ENCODE data around the gene JARID2. TPM values are rescaled to one million over a fixed set of nuclear protein-coding genes. Genes with fewer than 3 reads are reported as not detected.

The JARID2 gene
- total and polyA plus RNA-seq, 8 donors, result 2.4 to 6.7 (median 3.7) TPM

DNA sequence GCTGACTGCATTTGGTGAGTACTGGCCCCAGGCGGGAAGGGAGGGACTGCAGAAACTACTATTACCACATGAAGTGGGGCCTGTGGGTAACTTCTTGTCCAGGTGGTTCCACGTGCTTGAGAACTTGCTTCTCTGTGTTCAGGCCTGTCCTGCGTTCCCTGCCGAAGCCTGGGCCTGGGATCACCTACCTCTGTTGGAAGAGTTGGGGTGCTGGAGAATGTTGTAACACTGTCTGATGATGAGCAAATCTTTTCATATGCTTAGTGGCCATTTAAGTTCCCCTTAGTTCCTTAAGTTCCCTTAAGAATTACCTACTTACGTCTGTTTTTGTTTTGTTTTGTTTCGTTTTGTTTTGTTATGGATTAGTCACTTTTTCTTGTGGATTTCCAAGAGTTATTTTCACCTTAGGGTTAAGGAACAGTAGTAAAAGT lies 262.6 kb downstream of the JARID2 start:
- H3K27ac ChIP-seq, result no peak overlapping the region
- TF ChIP-seq, protein P1, sequence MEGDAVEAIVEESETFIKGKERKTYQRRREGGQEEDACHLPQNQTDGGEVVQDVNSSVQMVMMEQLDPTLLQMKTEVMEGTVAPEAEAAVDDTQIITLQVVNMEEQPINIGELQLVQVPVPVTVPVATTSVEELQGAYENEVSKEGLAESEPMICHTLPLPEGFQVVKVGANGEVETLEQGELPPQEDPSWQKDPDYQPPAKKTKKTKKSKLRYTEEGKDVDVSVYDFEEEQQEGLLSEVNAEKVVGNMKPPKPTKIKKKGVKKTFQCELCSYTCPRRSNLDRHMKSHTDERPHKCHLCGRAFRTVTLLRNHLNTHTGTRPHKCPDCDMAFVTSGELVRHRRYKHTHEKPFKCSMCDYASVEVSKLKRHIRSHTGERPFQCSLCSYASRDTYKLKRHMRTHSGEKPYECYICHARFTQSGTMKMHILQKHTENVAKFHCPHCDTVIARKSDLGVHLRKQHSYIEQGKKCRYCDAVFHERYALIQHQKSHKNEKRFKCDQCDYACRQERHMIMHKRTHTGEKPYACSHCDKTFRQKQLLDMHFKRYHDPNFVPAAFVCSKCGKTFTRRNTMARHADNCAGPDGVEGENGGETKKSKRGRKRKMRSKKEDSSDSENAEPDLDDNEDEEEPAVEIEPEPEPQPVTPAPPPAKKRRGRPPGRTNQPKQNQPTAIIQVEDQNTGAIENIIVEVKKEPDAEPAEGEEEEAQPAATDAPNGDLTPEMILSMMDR (IDR thresholded peaks at IDR 0.05), result no peak
- ATAC-seq (no peak), DNase-seq (no peak), FAIRE-seq (no peak)
- 87 to 92% methylated on average over 6 of the region's 6 CpGs for WGBS, 2 donors
- intact Hi-C loops (cut with DNase I), result no loop called here
- no peak overlapping the region for H3K4me3 ChIP-seq
- peaks cover 0 to 5% (median 0%) of the 10 kb centered on the region in 3 donors for H3K4me1 ChIP-seq
- H3K36me3 ChIP-seq, result peaks cover 0 to 15% (median 3%) of the 10 kb centered on the region in 3 donors
- H3K27me3 ChIP-seq, result no peaks in the 10 kb centered on the region
- no peaks in the 10 kb centered on the region for H3K9me3 ChIP-seq

DNA sequence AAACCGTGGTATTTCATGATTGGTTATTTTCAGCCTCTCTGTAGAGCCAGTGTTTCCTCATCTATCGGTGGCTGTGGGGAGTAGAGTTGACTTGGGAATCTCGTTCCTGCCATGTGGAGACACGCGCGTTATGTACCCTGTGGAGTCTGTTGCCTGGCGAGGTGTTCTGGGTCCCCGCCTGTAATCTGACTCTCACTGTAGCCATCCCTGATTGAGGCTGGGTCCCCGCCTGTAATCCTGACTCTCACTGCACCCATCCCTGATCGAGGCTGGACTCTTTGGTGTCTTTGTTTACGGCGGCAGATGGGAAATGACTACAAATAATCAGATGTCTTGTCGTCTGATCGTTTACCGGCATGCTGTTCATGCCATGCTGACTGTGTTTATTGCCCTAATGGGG lies 263.1 kb downstream of the JARID2 start:
- intact Hi-C loops (cut with DNase I), result no loop called here
- 89 to 91% methylated on average over 15 of the region's 15 CpGs for WGBS, 2 donors
- no peak for ATAC-seq
- TF ChIP-seq, protein P1 (IDR thresholded peaks at IDR 0.05), result no peak
- H3K4me1 ChIP-seq, result peaks cover 0 to 5% (median 0%) of the 10 kb centered on the region in 3 donors
- H3K27me3 ChIP-seq, result no peaks in the 10 kb centered on the region
- H3K27ac ChIP-seq, result no peak overlapping the region
- no peak for FAIRE-seq
- peaks cover 0 to 20% (median 5%) of the 10 kb centered on the region in 3 donors for H3K36me3 ChIP-seq
- no peak for DNase-seq
- H3K4me3 ChIP-seq, result no peak overlapping the region
- H3K9me3 ChIP-seq, result no peaks in the 10 kb centered on the region

DNA sequence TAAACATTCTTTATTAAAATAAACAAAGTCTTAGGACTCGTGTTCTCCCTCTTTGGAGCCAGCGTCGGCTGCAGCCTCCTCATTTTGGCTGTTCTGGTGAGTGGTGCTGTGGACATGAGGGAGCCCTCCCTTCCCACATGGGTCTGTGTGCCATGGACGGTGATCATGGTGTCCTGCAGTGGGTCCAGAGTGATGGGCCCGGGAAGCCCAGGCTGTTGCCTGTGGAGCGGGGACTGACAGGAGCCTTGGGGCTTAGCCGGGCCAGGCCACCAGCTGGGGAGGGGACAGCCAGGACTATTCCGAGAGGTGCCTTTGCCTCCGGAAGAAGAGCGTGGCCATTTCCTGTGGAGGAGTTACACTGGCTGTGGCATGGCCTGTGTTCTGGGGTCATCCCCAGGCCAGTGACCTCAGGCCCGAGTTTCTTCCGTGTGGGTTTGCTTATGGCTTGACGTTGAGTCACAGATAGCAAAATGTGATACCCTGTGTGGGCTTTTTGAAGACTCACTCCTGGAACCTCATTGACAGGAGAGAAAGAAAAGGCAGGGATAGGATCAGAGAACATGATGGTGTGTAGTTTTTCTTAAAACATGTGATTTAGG lies 263.6 kb downstream of the JARID2 start:
- DNase-seq (no peak), ATAC-seq (no peak), FAIRE-seq (no peak)
- no peak overlapping the region for H3K27ac ChIP-seq
- TF ChIP-seq, protein P1 (IDR thresholded peaks at IDR 0.05), result no peak
- no peak overlapping the region for H3K4me3 ChIP-seq
- peaks cover 0 to 5% (median 0%) of the 10 kb centered on the region in 3 donors for H3K4me1 ChIP-seq
- H3K9me3 ChIP-seq, result no peaks in the 10 kb centered on the region
- peaks cover 0 to 22% (median 5%) of the 10 kb centered on the region in 3 donors for H3K36me3 ChIP-seq
- intact Hi-C loops (cut with DNase I), result no loop called here
- 84 to 90% methylated on average over 13 of the region's 13 CpGs for WGBS, 2 donors
- H3K27me3 ChIP-seq, result no peaks in the 10 kb centered on the region

DNA sequence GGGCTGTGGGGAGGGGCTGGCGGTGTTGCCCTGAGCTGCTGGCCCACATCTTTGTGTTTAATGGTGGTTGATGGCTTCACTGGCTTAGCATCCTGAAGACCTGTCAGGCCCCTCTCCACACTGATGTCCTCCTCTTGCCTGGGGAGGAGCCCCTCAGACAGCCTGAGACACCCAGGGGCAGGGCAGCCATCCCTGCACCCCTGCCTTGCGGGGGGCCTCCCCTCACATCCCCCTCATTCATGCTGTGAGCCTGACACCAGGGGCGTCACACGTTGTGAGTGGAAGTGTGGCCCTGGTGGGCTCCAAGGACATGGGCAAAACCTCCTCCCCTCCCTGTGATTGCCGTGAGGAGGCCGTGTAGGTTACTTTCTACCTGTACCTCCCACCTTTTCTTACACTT lies 264.3 kb downstream of the JARID2 start:
- no peak overlapping the region for H3K4me3 ChIP-seq
- peaks cover 0 to 26% (median 5%) of the 10 kb centered on the region in 3 donors for H3K36me3 ChIP-seq
- WGBS, 2 donors, result 94 to 97% methylated on average over 6 of the region's 6 CpGs
- DNase-seq, result no peak
- peaks cover 0 to 5% (median 0%) of the 10 kb centered on the region in 3 donors for H3K4me1 ChIP-seq
- TF ChIP-seq, protein P1 (IDR thresholded peaks at IDR 0.05), result no peak
- no peaks in the 10 kb centered on the region for H3K9me3 ChIP-seq
- no peaks in the 10 kb centered on the region for H3K27me3 ChIP-seq
- no peak for FAIRE-seq
- no peak for ATAC-seq
- no peak overlapping the region for H3K27ac ChIP-seq
- intact Hi-C loops (cut with DNase I), result no loop called here

DNA sequence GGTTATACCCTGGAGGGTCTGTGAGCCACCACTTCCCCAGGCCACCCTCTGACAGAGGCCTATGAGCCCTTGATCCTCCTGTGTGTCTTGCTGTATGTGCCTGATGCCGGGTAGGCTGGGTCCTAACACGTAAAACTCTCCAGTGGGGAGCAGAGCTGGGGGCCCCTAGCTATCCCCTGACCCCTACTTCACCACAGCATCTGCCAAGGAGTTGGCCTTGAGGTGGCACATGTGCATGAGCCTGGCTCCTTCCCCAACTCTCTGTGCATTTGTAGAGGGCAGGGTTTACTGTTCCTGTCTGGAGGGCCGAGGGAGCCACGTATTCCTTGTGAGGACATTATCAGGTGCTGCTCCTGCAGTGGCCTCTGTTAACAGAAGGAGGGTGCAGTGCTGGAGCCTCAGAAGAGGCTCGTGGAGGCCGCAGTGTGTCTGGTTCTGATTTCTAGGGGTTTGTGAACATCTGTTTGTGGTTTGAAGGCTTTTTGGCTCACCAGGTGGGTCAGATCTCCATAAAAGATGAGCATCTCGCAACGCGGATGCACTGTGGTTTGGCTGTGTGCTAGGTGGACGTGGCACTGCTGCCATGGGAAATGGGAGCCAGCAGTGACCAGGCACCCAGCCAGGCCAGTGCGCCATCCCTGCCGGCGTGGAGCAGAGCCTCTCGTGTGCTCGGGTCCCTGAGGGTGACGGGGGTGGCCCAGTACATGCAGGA lies 264.8 kb downstream of the JARID2 start:
- TF ChIP-seq, protein P1 (IDR thresholded peaks at IDR 0.05), result no peak
- DNase-seq (no peak), ATAC-seq (no peak), FAIRE-seq (no peak)
- Histone ChIP-seq H3K9me3 (no peaks in the 10 kb centered on the region), H3K27me3 (no peaks in the 10 kb centered on the region), H3K36me3 (peaks cover 0 to 26% (median 5%) of the 10 kb centered on the region in 3 donors), H3K4me3 (no peak overlapping the region), H3K27ac (no peak overlapping the region), H3K4me1 (no peaks in the 10 kb centered on the region)
- intact Hi-C loops (cut with DNase I), result no loop called here
- 79 to 82% methylated on average over 16 of the region's 16 CpGs for WGBS, 2 donors

Data from pancreas (tissue), 10 donors.